Nephron progenitor cell (in vitro differentiated cells): Measurements from ENCODE around the gene MAST1.

Experiments
- DNase-seq: peaks from one replicate; pipeline ENCODE4 v3.0.0; 2021
- H3K27ac Mint-ChIP-seq: 2 replicates; pipeline ENCODE4 v1.8.0; 2021; ENCODE audit warnings: mild to moderate bottlenecking, moderate library complexity, mixed read lengths
- H3K27me3 Mint-ChIP-seq: 2 replicates; pipeline ENCODE4 v1.8.0; 2021; ENCODE audit warnings: mild to moderate bottlenecking, low read depth, mixed read lengths; ENCODE audit not compliant: poor library complexity
- H3K36me3 Mint-ChIP-seq: 2 replicates; pipeline ENCODE4 v1.8.0; 2021; ENCODE audit warnings: low read depth, mixed read lengths
- H3K4me1 Mint-ChIP-seq: 2 replicates; pipeline ENCODE4 v1.8.0; 2021; ENCODE audit warnings: mixed read lengths
- H3K4me3 Mint-ChIP-seq: 2 replicates; pipeline ENCODE4 v1.8.0; 2021; ENCODE audit warnings: mild to moderate bottlenecking, moderate library complexity, mixed read lengths
- H3K9me3 Mint-ChIP-seq: 2 replicates; pipeline ENCODE4 v1.8.0; 2021; ENCODE audit warnings: mild to moderate bottlenecking, moderate library complexity, mixed read lengths
- TF ChIP-seq, protein P1 (sequence below): fragments of 200-600 bp; sonication (generic); IDR thresholded peaks from 2 replicates; pipeline ENCODE4 v1.5.0; 2021; ENCODE audit warnings: antibody characterized with exemption

Gene MAST1

DNA sequence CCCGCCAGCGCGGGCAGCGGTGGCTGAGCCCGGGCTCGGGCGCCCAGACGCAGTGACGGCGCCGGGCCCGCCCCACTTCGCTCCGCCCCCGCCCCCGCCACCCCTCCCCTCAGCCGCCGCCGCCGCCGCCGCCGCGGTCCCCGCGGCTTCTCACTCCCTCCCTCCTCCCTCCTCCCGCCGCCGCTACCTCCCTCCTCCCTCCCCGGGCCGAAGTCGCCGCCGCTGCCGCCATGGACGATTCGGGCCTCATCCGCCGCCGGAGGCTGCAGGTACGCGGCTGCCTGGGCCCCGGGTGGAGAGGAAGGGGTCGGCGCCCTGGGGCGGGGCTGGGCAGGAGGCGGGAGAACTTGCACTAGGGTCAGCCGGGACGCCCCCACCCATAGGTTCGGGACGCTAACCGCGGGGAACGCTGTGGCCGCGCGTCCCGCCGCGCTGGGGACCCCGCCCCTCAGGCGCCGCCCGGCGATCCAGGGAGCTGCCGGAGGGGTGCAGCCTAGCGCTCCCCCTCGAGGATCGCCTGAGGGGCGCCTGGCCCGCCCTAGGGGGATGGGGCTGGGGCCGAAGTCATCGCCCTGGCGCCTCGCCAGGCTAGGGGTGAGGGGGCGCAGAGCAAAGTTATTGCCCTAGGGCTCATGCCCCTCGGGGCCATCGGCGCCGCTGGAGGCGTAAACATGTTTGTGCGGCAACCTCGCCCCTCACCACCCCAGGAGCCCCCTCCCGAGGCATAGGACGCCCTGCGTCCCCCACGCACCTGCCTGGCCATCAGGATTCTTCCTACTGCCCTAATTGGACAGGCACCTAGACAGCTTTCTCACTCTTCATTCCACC, 4.4 kb upstream of the MAST1 start:
- Mint-ChIP-seq H3K27ac (no peak overlapping the region), H3K36me3 (no peaks in the 10 kb centered on the region), H3K9me3 (no peaks in the 10 kb centered on the region), H3K27me3 (peaks cover 94% of the 10 kb centered on the region), H3K4me3 (peak overlapping the region; percentile 62), H3K4me1 (peaks cover 21% of the 10 kb centered on the region)
- TF ChIP-seq, protein P1, sequence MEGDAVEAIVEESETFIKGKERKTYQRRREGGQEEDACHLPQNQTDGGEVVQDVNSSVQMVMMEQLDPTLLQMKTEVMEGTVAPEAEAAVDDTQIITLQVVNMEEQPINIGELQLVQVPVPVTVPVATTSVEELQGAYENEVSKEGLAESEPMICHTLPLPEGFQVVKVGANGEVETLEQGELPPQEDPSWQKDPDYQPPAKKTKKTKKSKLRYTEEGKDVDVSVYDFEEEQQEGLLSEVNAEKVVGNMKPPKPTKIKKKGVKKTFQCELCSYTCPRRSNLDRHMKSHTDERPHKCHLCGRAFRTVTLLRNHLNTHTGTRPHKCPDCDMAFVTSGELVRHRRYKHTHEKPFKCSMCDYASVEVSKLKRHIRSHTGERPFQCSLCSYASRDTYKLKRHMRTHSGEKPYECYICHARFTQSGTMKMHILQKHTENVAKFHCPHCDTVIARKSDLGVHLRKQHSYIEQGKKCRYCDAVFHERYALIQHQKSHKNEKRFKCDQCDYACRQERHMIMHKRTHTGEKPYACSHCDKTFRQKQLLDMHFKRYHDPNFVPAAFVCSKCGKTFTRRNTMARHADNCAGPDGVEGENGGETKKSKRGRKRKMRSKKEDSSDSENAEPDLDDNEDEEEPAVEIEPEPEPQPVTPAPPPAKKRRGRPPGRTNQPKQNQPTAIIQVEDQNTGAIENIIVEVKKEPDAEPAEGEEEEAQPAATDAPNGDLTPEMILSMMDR: no peak
- DNase-seq: peak; percentile 65

DNA sequence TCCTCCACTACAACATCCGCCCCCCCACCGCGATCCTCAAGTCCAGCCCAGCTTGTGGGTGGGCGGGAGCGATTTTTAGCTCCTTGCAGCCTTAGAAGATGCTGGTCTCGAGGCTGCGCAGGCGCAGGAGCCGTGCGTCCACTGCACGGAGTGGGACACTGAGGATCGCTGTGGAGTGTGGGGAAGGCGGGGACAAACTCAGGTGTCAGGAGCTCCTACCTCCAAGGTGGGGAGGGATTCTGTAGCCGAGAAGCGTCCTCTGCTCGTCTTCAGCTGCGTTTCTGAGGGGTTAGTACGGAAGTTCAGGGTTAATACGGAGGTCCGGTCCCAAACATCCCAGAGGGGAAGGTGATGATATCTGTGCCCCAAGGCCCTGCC, 3.8 kb upstream of the MAST1 start, which contains the start of gene RTBDN:
Gene RTBDN, minus strand, starts transcription at position 14 of the 378 bp plus-strand sequence. CDS start 4,600 bp downstream, outside the sequence.
- Mint-ChIP-seq H3K9me3 (no peaks in the 10 kb centered on the region), H3K27ac (no peak within 1 kb of the TSS), H3K4me1 (peaks cover 27% of the 10 kb centered on the region), H3K4me3 (peak within 1 kb of the TSS; percentile 62), H3K36me3 (no peaks in the 10 kb centered on the region), H3K27me3 (peaks cover 94% of the 10 kb centered on the region)
- TF ChIP-seq, protein P1: no peak
- no peak for DNase-seq

DNA sequence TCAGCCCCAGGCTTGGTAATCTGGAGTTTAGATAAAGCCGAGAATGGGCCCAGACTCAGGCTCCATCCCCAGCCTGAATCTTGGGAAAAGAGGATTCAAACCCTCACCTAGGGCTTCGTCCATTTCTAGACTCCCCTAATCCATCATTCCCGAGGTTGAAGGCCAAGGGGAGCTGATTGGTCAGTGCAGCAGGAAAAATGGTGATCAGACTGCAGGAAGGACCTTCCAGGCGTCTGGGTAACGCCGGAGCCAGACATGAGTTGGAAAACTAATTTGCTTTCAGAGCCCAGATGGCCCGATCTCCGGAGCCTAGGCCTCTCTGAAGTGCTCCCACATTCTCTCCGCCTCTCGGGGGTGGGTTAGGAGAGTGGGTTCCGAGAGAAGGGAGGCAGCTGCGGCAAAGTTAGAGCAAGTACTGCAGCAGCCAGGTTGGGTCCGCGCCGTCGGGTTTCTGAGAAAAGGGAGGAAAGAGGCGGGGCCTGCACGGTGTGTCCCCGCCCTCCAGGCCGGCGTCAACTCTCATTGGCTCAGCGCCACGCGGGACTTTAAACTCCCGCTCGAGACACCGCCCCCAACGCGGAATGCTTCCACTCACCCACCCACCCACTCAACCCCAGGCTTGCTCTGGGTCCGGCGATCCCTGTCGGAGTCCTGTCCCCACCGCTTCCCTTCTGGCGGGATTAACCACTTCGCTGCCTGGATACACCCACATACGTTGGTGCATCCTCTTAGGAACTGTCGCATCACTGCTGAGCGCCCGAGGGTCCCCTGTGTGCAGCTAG, 3.1 kb upstream of the MAST1 start:
- TF ChIP-seq, protein P1: no peak
- Mint-ChIP-seq H3K4me3 (peak overlapping the region; percentile 62), H3K27me3 (peaks cover 94% of the 10 kb centered on the region), H3K27ac (no peak overlapping the region), H3K4me1 (peaks cover 31% of the 10 kb centered on the region), H3K36me3 (no peaks in the 10 kb centered on the region), H3K9me3 (no peaks in the 10 kb centered on the region)
- peak; percentile 59 for DNase-seq

DNA sequence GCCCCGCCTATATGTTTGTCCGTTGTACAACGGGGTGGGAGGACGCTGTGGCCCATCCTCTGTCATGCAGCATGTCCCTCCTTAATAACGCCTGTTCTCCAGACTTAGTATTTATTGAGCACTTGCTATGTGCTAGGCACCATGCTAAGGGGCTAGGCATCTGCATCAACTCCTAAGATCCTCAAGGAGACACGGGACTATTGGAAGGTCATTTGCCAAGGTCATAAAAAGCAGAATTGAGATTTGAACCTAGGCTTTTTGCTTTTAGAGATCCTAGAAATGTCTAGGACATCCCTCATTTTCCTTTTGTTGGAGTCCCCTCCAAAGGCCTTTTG, 1.8 kb upstream of the MAST1 start:
- DNase-seq: no peak
- peak overlapping the region; percentile 60 for H3K4me3 Mint-ChIP-seq
- no peaks in the 10 kb centered on the region for H3K36me3 Mint-ChIP-seq
- TF ChIP-seq, protein P1: no peak
- H3K4me1 Mint-ChIP-seq: peaks cover 44% of the 10 kb centered on the region
- H3K27ac Mint-ChIP-seq: no peak overlapping the region
- H3K27me3 Mint-ChIP-seq: peaks cover 84% of the 10 kb centered on the region
- no peaks in the 10 kb centered on the region for H3K9me3 Mint-ChIP-seq

DNA sequence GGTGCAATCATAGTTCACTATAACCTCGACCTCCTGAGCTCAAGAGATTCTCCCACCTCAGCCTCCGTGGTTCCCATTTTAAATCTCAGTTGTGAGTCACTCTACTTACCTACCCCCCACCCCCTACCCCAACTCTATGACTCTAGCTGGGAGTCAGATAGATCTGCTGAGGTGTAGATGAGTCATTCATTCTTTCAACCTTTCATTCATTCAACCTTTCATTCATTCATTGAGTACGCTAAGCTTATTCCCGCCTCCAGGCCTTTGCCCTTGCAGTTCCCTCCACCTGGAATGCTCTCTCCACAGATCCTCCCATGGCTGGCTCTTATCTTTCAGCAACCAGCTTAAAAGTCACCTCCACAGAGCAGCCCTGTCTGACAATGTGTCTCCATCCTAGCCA, 1.1 kb upstream of the MAST1 start:
- H3K27me3 Mint-ChIP-seq: peaks cover 79% of the 10 kb centered on the region

More for the DNA sequence above, 1.1 kb upstream of the MAST1 start:
- H3K27ac Mint-ChIP-seq: no peak overlapping the region
- DNase-seq: no peak
- TF ChIP-seq, protein P1: no peak
- H3K4me3 Mint-ChIP-seq: peak overlapping the region; percentile 54
- H3K9me3 Mint-ChIP-seq: no peaks in the 10 kb centered on the region
- no peaks in the 10 kb centered on the region for H3K36me3 Mint-ChIP-seq
- H3K4me1 Mint-ChIP-seq: peaks cover 52% of the 10 kb centered on the region
